ENCODE measurements around the gene PPP2R5D.

- TF ChIP-seq ZNF274 (IDR thresholded peaks at IDR 0.05; ENCODE audit: low read depth, low read length) (no peak), YY1 (IDR thresholded peaks at IDR 0.05; ENCODE audit: insufficient read depth, insufficient read length) (no peak)
Observed at GRCh38 chr6:42961020-42961470, 23.3 kb upstream of the PPP2R5D start.

Measured in NT2/D1 (cell line).